Measurements from ENCODE around the gene POLR2C. TPM values are rescaled to one million over a fixed set of nuclear protein-coding genes. Genes with fewer than 3 reads are reported as not detected.

The POLR2C gene
- total RNA-seq, 5 donors from 2014 or later (not counting 1 experiment from before 2014, with no cell fraction given), result 63.8 to 93.9 (median 69.0) TPM

DNA sequence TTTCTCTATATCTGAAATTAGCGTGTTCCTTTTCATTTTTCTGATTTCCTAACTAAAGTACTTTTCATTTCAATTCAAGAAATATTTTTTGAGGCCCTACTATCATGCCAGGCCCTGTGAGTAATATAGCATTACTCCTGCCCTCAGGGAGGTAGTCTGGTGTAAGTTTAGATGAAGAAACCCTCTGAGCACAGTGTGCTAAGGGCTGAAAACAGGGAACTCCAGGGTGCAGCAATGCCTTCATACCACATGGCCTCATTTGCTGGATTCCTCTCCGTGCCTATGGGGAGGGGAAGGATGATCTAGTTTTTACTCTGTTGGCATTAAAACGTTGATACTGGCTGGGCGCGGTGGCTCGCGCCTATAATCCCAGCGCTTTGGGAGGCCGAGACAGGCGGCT lies 10.5 kb upstream of the POLR2C start:
- Histone ChIP-seq H3K27me3 (replicated peaks in 1 of 2; ENCODE audit: control insufficient read depth in 2 of 2, extremely low read depth in 1 of 2, insufficient read depth in 2 of 2, low read length in 1 of 2) (no peaks in the 10 kb centered on the region), H3K4me1 (ENCODE audit: control insufficient read depth in 1 of 2, extremely low read depth in 1 of 2, insufficient read depth in 2 of 2, low read length in 2 of 2) (peaks cover 2 to 9% of the 10 kb centered on the region in 2 experiments), H3K4me3 (ENCODE audit: control insufficient read depth in 1 of 2, extremely low read depth in 1 of 2, low read length in 1 of 2) (no peak overlapping the region), H3K9me3 (no peaks in the 10 kb centered on the region), H3K27ac (ENCODE audit: low read length) (no peak overlapping the region), H3K36me3 (ENCODE audit: control insufficient read depth in 2 of 2, extremely low read depth in 1 of 2, insufficient read depth in 1 of 2, low read length in 1 of 2) (peaks cover 14 to 57% of the 10 kb centered on the region in 2 donors)
- CTCF ChIA-PET, result interaction anchor here in 1 of 2 donors (1.0 kb wide), 1 partner anchor 16 kb away, joined by 3 read pairs; no protein-coding TSS in a partner anchor
- Mint-ChIP-seq H3K36me3 (peaks cover 41% of the 10 kb centered on the region), H3K27ac (no peak overlapping the region), H3K9me3 (no peaks in the 10 kb centered on the region), H3K27me3 (no peaks in the 10 kb centered on the region), H3K4me3 (no peak overlapping the region), H3K4me1 (peaks cover 19 to 21% (median 19%) of the 10 kb centered on the region in 3 donors)
- ATAC-seq (replicated peaks in 1 of 4) (no peak), DNase-seq (no peak)
- 100% methylated on average over 1 of the region's 10 CpGs for WGBS (ENCODE audit: insufficient coverage)
- POLR2A ChIA-PET, result no interaction called here

DNA sequence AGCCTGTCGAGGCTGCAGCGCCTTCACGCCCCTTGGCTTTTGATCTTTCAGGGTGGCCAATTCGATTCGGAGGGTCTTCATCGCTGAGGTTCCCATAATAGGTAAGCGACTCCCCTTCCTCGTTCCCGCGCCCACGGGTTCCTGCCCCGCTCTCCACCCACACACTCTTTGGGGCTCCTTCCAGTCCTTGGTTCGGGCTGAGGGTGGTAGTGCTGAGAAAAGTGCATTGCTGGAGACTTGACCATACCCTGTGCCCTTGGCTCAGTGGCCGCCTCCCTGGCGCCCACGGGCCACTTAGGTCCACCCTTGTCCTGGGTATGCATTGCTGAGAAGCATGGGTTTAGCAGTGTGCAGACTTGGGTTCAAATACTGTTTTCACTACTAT lies 491 bp downstream of the POLR2C start:
- Mint-ChIP-seq H3K4me1 (peaks cover 38 to 42% (median 41%) of the 10 kb centered on the region in 3 donors), H3K27ac (peak overlapping the region; percentile 100), H3K4me3 (peak overlapping the region; percentile 90 to 100 (median 100)), H3K9me3 (no peaks in the 10 kb centered on the region), H3K27me3 (no peaks in the 10 kb centered on the region), H3K36me3 (peaks cover 44% of the 10 kb centered on the region)
- no peak for DNase-seq
- ChIA-PET POLR2A (interaction anchor here in 1 of 2 donors (0.6 to 1.2 kb wide), 2 partner anchors 16 to 201 kb away, joined by 4 to 9 read pairs; partner anchors contain the start of genes CIAPIN1 and COQ9), CTCF (interaction anchor here in 1 of 2 donors (0.7 to 1.5 kb wide), 6 partner anchors 16 to 273 kb away, joined by 3 to 10 read pairs (median 4); partner anchors contain the start of genes CIAPIN1, COQ9, DOK4 and KATNB1)
- WGBS (ENCODE audit: insufficient coverage), result 7% methylated on average over 11 of the region's 16 CpGs
- peak; percentile 15 to 20 (median 19) for ATAC-seq (replicated peaks in 1 of 4)
- H3K4me3 ChIP-seq (ENCODE audit: control insufficient read depth in 1 of 2, extremely low read depth in 1 of 2, low read length in 1 of 2), result peak overlapping the region; percentile 72 to 93
- peaks cover 6 to 19% of the 10 kb centered on the region in 2 experiments for H3K4me1 ChIP-seq (ENCODE audit: control insufficient read depth in 1 of 2, extremely low read depth in 1 of 2, insufficient read depth in 2 of 2, low read length in 2 of 2)
- H3K9me3 ChIP-seq, result no peaks in the 10 kb centered on the region
- H3K36me3 ChIP-seq (ENCODE audit: control insufficient read depth in 2 of 2, extremely low read depth in 1 of 2, insufficient read depth in 1 of 2, low read length in 1 of 2), result peaks cover 11 to 63% of the 10 kb centered on the region in 2 donors
- peak overlapping the region; percentile 19 for H3K27ac ChIP-seq (ENCODE audit: low read length)
- no peaks in the 10 kb centered on the region for H3K27me3 ChIP-seq (replicated peaks in 1 of 2; ENCODE audit: control insufficient read depth in 2 of 2, extremely low read depth in 1 of 2, insufficient read depth in 2 of 2, low read length in 1 of 2)

DNA sequence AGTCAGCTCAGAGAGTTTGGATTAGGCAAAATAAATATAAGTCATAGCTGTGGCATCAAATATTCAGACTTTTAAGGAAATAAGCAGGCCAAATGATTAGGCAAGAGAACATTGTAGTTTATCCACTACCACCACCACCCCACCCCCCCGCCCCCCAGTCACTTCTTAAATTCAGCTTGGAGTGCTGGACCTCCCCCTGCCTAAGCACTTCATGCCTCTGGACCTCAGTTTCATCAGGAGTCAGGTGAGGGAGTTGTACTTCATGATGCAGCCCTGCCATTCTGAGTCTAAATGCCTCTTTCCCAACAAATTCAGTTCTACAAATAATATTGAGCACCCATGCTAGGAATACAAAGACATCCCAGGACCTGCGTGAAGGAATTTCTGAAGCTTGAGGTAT lies 2.0 kb downstream of the POLR2C start:
- Mint-ChIP-seq H3K27ac (peak overlapping the region in 1 of 2 donors; percentile 76), H3K4me1 (peaks cover 38 to 48% (median 45%) of the 10 kb centered on the region in 3 donors), H3K36me3 (peaks cover 51% of the 10 kb centered on the region), H3K4me3 (peak overlapping the region; percentile 90 to 100 (median 100)), H3K27me3 (no peaks in the 10 kb centered on the region), H3K9me3 (no peaks in the 10 kb centered on the region)
- H3K4me1 ChIP-seq (ENCODE audit: control insufficient read depth in 1 of 2, extremely low read depth in 1 of 2, insufficient read depth in 2 of 2, low read length in 2 of 2), result peaks cover 6 to 19% of the 10 kb centered on the region in 2 experiments
- H3K36me3 ChIP-seq (ENCODE audit: control insufficient read depth in 2 of 2, extremely low read depth in 1 of 2, insufficient read depth in 1 of 2, low read length in 1 of 2), result peaks cover 6 to 64% of the 10 kb centered on the region in 2 donors
- DNase-seq, result no peak
- H3K4me3 ChIP-seq (ENCODE audit: control insufficient read depth in 1 of 2, extremely low read depth in 1 of 2, low read length in 1 of 2), result no peak overlapping the region
- ChIA-PET CTCF (interaction anchor here in 1 of 2 donors (0.5 kb wide), 1 partner anchor 17 kb away, joined by 3 read pairs; the partner anchor contains the start of gene COQ9), POLR2A (no interaction called here)
- no peaks in the 10 kb centered on the region for H3K9me3 ChIP-seq
- no peak overlapping the region for H3K27ac ChIP-seq (ENCODE audit: low read length)
- ATAC-seq (replicated peaks in 1 of 4), result no peak
- no CpG with 5 or more reads among the region's 2 CpGs for WGBS (ENCODE audit: insufficient coverage)
- no peaks in the 10 kb centered on the region for H3K27me3 ChIP-seq (replicated peaks in 1 of 2; ENCODE audit: control insufficient read depth in 2 of 2, extremely low read depth in 1 of 2, insufficient read depth in 2 of 2, low read length in 1 of 2)

DNA sequence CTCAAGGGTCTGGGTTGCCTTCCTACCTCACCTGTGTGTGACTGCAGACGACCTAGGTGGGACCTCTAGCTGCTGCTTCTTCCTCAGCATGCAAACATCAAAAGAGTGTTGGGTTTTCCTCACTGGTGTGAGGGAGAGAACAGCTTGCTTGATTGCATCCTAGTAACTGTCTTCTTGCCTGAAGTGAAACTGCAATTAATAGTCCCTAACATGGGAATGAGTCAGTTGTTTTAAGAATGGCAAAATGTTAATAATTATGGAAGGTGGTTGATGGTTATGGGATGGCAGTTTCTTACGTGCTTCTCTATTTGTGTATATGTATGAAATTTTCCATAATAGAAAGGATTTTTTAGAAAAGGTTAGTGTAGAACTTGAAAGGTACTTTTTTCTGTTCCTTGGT lies 5.9 kb downstream of the POLR2C start:
- ATAC-seq (replicated peaks in 1 of 4), result no peak
- Mint-ChIP-seq H3K4me3 (no peak overlapping the region), H3K27ac (no peak overlapping the region), H3K36me3 (peaks cover 53% of the 10 kb centered on the region), H3K4me1 (peaks cover 26 to 45% (median 31%) of the 10 kb centered on the region in 3 donors), H3K9me3 (no peaks in the 10 kb centered on the region), H3K27me3 (no peaks in the 10 kb centered on the region)
- Histone ChIP-seq H3K36me3 (ENCODE audit: control insufficient read depth in 2 of 2, extremely low read depth in 1 of 2, insufficient read depth in 1 of 2, low read length in 1 of 2) (peaks cover 19 to 89% of the 10 kb centered on the region in 2 donors), H3K27ac (ENCODE audit: low read length) (no peak overlapping the region), H3K27me3 (replicated peaks in 1 of 2; ENCODE audit: control insufficient read depth in 2 of 2, extremely low read depth in 1 of 2, insufficient read depth in 2 of 2, low read length in 1 of 2) (no peaks in the 10 kb centered on the region), H3K9me3 (no peaks in the 10 kb centered on the region), H3K4me1 (ENCODE audit: control insufficient read depth in 1 of 2, extremely low read depth in 1 of 2, insufficient read depth in 2 of 2, low read length in 2 of 2) (peaks cover 5 to 17% of the 10 kb centered on the region in 2 experiments), H3K4me3 (ENCODE audit: control insufficient read depth in 1 of 2, extremely low read depth in 1 of 2, low read length in 1 of 2) (no peak overlapping the region)
- no peak for DNase-seq
- CTCF ChIA-PET, result no interaction called here
- WGBS (ENCODE audit: insufficient coverage), result no CpG with 5 or more reads among the region's 2 CpGs
- POLR2A ChIA-PET, result no interaction called here

DNA sequence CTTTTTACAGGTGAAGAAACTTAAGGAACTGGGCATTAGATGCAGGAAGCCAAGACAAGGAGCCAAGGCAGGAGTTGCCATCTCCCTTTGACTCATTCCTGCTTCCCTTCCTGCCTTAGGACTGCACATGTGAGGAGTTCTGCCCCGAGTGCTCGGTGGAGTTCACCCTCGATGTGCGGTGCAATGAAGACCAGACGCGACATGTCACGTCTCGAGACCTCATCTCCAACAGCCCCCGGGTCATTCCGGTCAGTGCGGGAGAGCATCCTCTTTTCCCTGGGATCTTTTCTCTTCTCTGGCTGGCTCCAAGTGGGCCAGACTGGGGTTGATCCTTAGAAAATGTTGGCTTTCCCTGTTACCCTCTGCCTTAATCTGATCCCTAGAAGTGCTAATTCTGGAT lies 6.6 kb downstream of the POLR2C start:
- Mint-ChIP-seq H3K9me3 (no peaks in the 10 kb centered on the region), H3K27ac (no peak overlapping the region), H3K36me3 (peaks cover 52% of the 10 kb centered on the region), H3K4me1 (peaks cover 19 to 38% (median 24%) of the 10 kb centered on the region in 3 donors), H3K4me3 (no peak overlapping the region), H3K27me3 (no peaks in the 10 kb centered on the region)
- DNase-seq (no peak), ATAC-seq (replicated peaks in 1 of 4) (no peak)
- Histone ChIP-seq H3K27ac (ENCODE audit: low read length) (no peak overlapping the region), H3K4me1 (ENCODE audit: control insufficient read depth in 1 of 2, extremely low read depth in 1 of 2, insufficient read depth in 2 of 2, low read length in 2 of 2) (peaks cover 4 to 10% of the 10 kb centered on the region in 2 experiments), H3K9me3 (no peaks in the 10 kb centered on the region), H3K36me3 (ENCODE audit: control insufficient read depth in 2 of 2, extremely low read depth in 1 of 2, insufficient read depth in 1 of 2, low read length in 1 of 2) (peaks cover 19 to 86% of the 10 kb centered on the region in 2 donors), H3K4me3 (ENCODE audit: control insufficient read depth in 1 of 2, extremely low read depth in 1 of 2, low read length in 1 of 2) (no peak overlapping the region), H3K27me3 (replicated peaks in 1 of 2; ENCODE audit: control insufficient read depth in 2 of 2, extremely low read depth in 1 of 2, insufficient read depth in 2 of 2, low read length in 1 of 2) (no peaks in the 10 kb centered on the region)
- ChIA-PET CTCF (interaction anchor here in 1 of 2 donors (0.6 kb wide), 1 partner anchor 176 kb away, joined by 3 read pairs; no protein-coding TSS in a partner anchor), POLR2A (no interaction called here)
- WGBS (ENCODE audit: insufficient coverage), result 98% methylated on average over 8 of the region's 11 CpGs

DNA sequence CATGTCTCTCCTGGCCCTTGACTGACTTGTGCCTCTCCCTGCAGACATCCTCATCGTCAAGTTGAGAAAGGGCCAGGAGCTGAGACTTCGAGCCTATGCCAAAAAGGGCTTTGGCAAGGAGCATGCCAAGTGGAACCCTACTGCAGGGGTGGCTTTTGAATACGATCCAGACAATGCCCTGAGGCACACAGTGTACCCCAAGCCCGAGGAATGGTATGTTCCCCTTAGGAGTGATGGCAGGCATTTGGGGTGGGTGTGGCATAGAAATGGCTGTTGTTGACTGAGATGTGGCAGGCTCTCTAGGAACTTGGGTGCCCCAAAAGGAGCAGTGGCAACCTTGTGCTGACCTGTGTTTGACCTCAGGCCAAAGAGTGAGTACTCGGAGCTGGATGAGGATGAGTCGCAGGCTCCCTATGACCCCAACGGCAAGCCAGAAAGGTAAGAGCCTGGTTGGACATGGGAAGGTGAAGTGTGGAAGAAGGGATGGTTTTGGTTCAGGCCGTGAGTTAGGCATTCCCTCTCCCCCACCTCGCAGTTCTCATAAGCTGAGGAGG lies 7.5 kb downstream of the POLR2C start:
- Histone ChIP-seq H3K36me3 (ENCODE audit: control insufficient read depth in 2 of 2, extremely low read depth in 1 of 2, insufficient read depth in 1 of 2, low read length in 1 of 2) (peaks cover 19 to 77% of the 10 kb centered on the region in 2 donors), H3K27ac (ENCODE audit: low read length) (no peak overlapping the region), H3K4me3 (ENCODE audit: control insufficient read depth in 1 of 2, extremely low read depth in 1 of 2, low read length in 1 of 2) (no peak overlapping the region), H3K27me3 (replicated peaks in 1 of 2; ENCODE audit: control insufficient read depth in 2 of 2, extremely low read depth in 1 of 2, insufficient read depth in 2 of 2, low read length in 1 of 2) (no peaks in the 10 kb centered on the region), H3K9me3 (no peaks in the 10 kb centered on the region), H3K4me1 (ENCODE audit: control insufficient read depth in 1 of 2, extremely low read depth in 1 of 2, insufficient read depth in 2 of 2, low read length in 2 of 2) (peaks cover 4% of the 10 kb centered on the region in 2 experiments)
- no peaks in the 10 kb centered on the region for H3K9me3 Mint-ChIP-seq
- no peaks in the 10 kb centered on the region for H3K27me3 Mint-ChIP-seq
- CTCF ChIA-PET, result no interaction called here
- DNase-seq (no peak), ATAC-seq (replicated peaks in 1 of 4) (no peak)
- H3K4me3 Mint-ChIP-seq, result no peak overlapping the region
- peaks cover 11 to 29% (median 18%) of the 10 kb centered on the region in 3 donors for H3K4me1 Mint-ChIP-seq
- POLR2A ChIA-PET, result no interaction called here
- 91% methylated on average over 5 of the region's 9 CpGs for WGBS (ENCODE audit: insufficient coverage)
- H3K36me3 Mint-ChIP-seq, result peaks cover 46% of the 10 kb centered on the region
- H3K27ac Mint-ChIP-seq, result no peak overlapping the region
